CD14-positive monocyte (primary cell): ENCODE data around the gene CAPN14. TPM values are rescaled to one million over a fixed set of nuclear protein-coding genes. Genes with fewer than 3 reads are reported as not detected.

Experiments
- DNase-seq, 3 donors: peaks; one replicate each; pipeline ENCODE4 v3.0.0-alpha.2; 2011 to 2022
- H2AFZ ChIP-seq: 2 replicates; pipeline ENCODE4 v1.6.0; 2012; ENCODE audit warnings: mild to moderate bottlenecking, low read depth, low read length, inconsistent platforms; ENCODE audit not compliant: insufficient read depth, poor library complexity, severe bottlenecking
- H3K27ac ChIP-seq, 2 donors: 1 replicate in 1 of 2; 2 replicates in 1 of 2; pipeline ENCODE4 v1.5.1; 2012 to 2013; ENCODE audit warnings: low read length in 2 of 2, control low read depth in 1 of 2, inconsistent platforms in 1 of 2, low read depth in 1 of 2, mild to moderate bottlenecking in 1 of 2
- H3K27me3 ChIP-seq, 2 donors: one replicate each; pipeline versions ENCODE4 v1.6.0 to v1.6.1; 2011 to 2013; ENCODE audit warnings: low read length in 2 of 2; ENCODE audit not compliant: control insufficient read depth in 2 of 2, insufficient read depth in 2 of 2
- H3K36me3 ChIP-seq, 2 donors: replicated peaks in 1 of 2; 1 replicate in 1 of 2; 2 replicates in 1 of 2; pipeline versions ENCODE4 v1.5.1 to v1.6.1; 2012 to 2013; ENCODE audit warnings: low read length in 2 of 2, control low read depth in 1 of 2, inconsistent platforms in 1 of 2, mild to moderate bottlenecking in 1 of 2; ENCODE audit not compliant: insufficient read depth in 2 of 2, control insufficient read depth in 1 of 2
- H3K4me1 ChIP-seq, 2 donors: 1 replicate in 1 of 2; 2 replicates in 1 of 2; pipeline versions ENCODE4 v1.5.1 to v1.6.1; 2012 to 2013; ENCODE audit warnings: low read length in 2 of 2, control low read depth in 1 of 2, inconsistent platforms in 1 of 2, mild to moderate bottlenecking in 1 of 2, moderate library complexity in 1 of 2; ENCODE audit not compliant: insufficient read depth in 2 of 2, control insufficient read depth in 1 of 2
- H3K4me2 ChIP-seq: replicated peaks from 2 replicates; pipeline ENCODE3; 2012; ENCODE audit warnings: low read length, moderate library complexity, mild to moderate bottlenecking; ENCODE audit not compliant: poor library complexity, severe bottlenecking; ENCODE audit errors: extremely low read depth
- H3K4me3 ChIP-seq, 3 experiments: fragments of 200-600 bp in 1 of 3; sonication (generic) in 1 of 3; replicated peaks in 1 of 3; 1 replicate in 2 of 3; 2 replicates in 1 of 3; pipeline ENCODE4 v1.5.1; 2011 to 2013; ENCODE audit warnings: low read length in 3 of 3, mild to moderate bottlenecking in 3 of 3, control low read depth in 2 of 3, low read depth in 2 of 3, inconsistent platforms in 1 of 3, moderate library complexity in 1 of 3
- H3K79me2 ChIP-seq: 2 replicates; pipeline ENCODE4 v1.6.0; 2012; ENCODE audit warnings: mild to moderate bottlenecking, control low read depth, inconsistent platforms, low read length, moderate library complexity; ENCODE audit not compliant: insufficient read depth
- H3K9ac ChIP-seq: 2 replicates; pipeline ENCODE4 v1.6.0; 2017; ENCODE audit warnings: low read length, mild to moderate bottlenecking; ENCODE audit not compliant: insufficient read depth, poor library complexity, severe bottlenecking
- H3K9me3 ChIP-seq, 2 donors: replicated peaks in 1 of 2; 1 replicate in 1 of 2; 2 replicates in 1 of 2; pipeline versions ENCODE4 v1.5.1 to v1.6.1; 2012 to 2013; ENCODE audit warnings: low read length in 2 of 2, control low read depth in 1 of 2; ENCODE audit not compliant: control insufficient read depth in 1 of 2, insufficient read depth in 1 of 2
- H4K20me1 ChIP-seq: 2 replicates; pipeline ENCODE4 v1.6.0; 2012; ENCODE audit warnings: mild to moderate bottlenecking, low read length, control low read depth, moderate library complexity; ENCODE audit not compliant: insufficient read depth
- H3K27ac Mint-ChIP-seq, 7 donors: one replicate each; pipeline ENCODE4 v1.8.0; 2020; ENCODE audit warnings: mild to moderate bottlenecking in 7 of 7, mixed read lengths in 7 of 7, moderate library complexity in 6 of 7, inconsistent platforms in 2 of 7
- H3K27me3 Mint-ChIP-seq, 3 donors: one replicate each; pipeline ENCODE4 v1.8.0; 2021 to 2022; ENCODE audit warnings: low read depth in 3 of 3, mild to moderate bottlenecking in 3 of 3, mixed read lengths in 3 of 3, moderate library complexity in 3 of 3, inconsistent platforms in 1 of 3
- H3K36me3 Mint-ChIP-seq, 2 donors: one replicate each; pipeline ENCODE4 v1.8.0; 2020; ENCODE audit warnings: mixed read lengths in 2 of 2, inconsistent platforms in 1 of 2, mild to moderate bottlenecking in 1 of 2
- H3K4me1 Mint-ChIP-seq: one replicate; pipeline ENCODE4 v1.8.0; 2020; ENCODE audit warnings: mild to moderate bottlenecking, mixed read lengths
- H3K4me3 Mint-ChIP-seq, 2 donors: one replicate each; pipeline ENCODE4 v1.8.0; 2020; ENCODE audit warnings: mild to moderate bottlenecking in 2 of 2, mixed read lengths in 2 of 2, moderate library complexity in 1 of 2
- H3K9me3 Mint-ChIP-seq, 7 donors: one replicate each; pipeline ENCODE4 v1.8.0; 2020 to 2022; ENCODE audit warnings: mixed read lengths in 7 of 7, mild to moderate bottlenecking in 6 of 7, moderate library complexity in 6 of 7, inconsistent platforms in 2 of 7
- CTCF ChIP-seq: fragments of 200-600 bp; IDR thresholded peaks from one replicate; pipeline ENCODE4 v1.8.0; 2022; ENCODE audit warnings: antibody characterized with exemption, mild to moderate bottlenecking
- WGBS: methylation state at CpG from one replicate; pipeline ENCODE4 v1.1.5; 2013; ENCODE audit warnings: missing lambda C conversion rate; ENCODE audit not compliant: insufficient coverage; 5-methylcytosine and 5-hydroxymethylcytosine counted together
- intact Hi-C, 2 donors: fragments of 100-400 bp; cut with micrococcal nuclease; formaldehyde crosslinking; loops; one replicate each; pipeline versions ENCODE4 v1.15.0 to v1.15.1; 2023
- polyA plus RNA-seq, 3 donors: library from polyadenylated mRNA; depleted of rRNA in 1 of 3; unstranded in 2 of 3; stranded (reverse) in 1 of 3; fragments of 300-500 nt in 2 of 3; fragments of >200 nt in 1 of 3; fragmentation: Illumina TruSeq in 2 of 3; gene quantifications; 1 replicate in 2 of 3; 2 replicates in 1 of 3; pipeline ENCODE4 v1.2.3, GENCODE V29; 2012 to 2021

CAPN14 gene
- polyA plus RNA-seq, 3 donors, result not detected

GRCh38 chr2:31161637-31162036, 55.7 kb downstream of the CAPN14 start:
- no peak overlapping the region for H3K4me3 Mint-ChIP-seq
- WGBS, result no CpG with 5 or more reads among the region's 6 CpGs
- Histone ChIP-seq H3K4me1 (no peaks in the 10 kb centered on the region), H3K27me3 (no peaks in the 10 kb centered on the region), H4K20me1 (no peaks in the 10 kb centered on the region), H3K27ac (no peak overlapping the region), H3K4me2 (no peak overlapping the region), H3K36me3 (no peaks in the 10 kb centered on the region), H3K9me3 (no peaks in the 10 kb centered on the region), H3K4me3 (no peak overlapping the region), H3K79me2 (no peaks in the 10 kb centered on the region), H3K9ac (no peak overlapping the region), H2AFZ (no peak overlapping the region)
- peaks cover 7% of the 10 kb centered on the region for H3K4me1 Mint-ChIP-seq
- no peaks in the 10 kb centered on the region for H3K9me3 Mint-ChIP-seq
- no peak for TF ChIP-seq CTCF
- H3K36me3 Mint-ChIP-seq, result no peaks in the 10 kb centered on the region
- peaks cover 0 to 1% (median 0%) of the 10 kb centered on the region in 3 donors for H3K27me3 Mint-ChIP-seq
- DNase-seq, result no peak
- H3K27ac Mint-ChIP-seq, result no peak overlapping the region
- intact Hi-C loops, result no loop called here

GRCh38 chr2:31151501-31151900, 65.8 kb downstream of the CAPN14 start:
- peaks cover 0 to 3% (median 0%) of the 10 kb centered on the region in 7 donors for H3K9me3 Mint-ChIP-seq
- H3K4me1 Mint-ChIP-seq, result no peaks in the 10 kb centered on the region
- TF ChIP-seq CTCF, result no peak
- H3K4me3 Mint-ChIP-seq, result no peak overlapping the region
- Histone ChIP-seq H3K36me3 (no peaks in the 10 kb centered on the region), H3K27ac (no peak overlapping the region), H3K4me2 (no peak overlapping the region), H4K20me1 (no peaks in the 10 kb centered on the region), H3K9ac (no peak overlapping the region), H3K9me3 (no peaks in the 10 kb centered on the region), H3K4me3 (no peak overlapping the region), H3K27me3 (no peaks in the 10 kb centered on the region), H3K4me1 (no peaks in the 10 kb centered on the region), H3K79me2 (no peaks in the 10 kb centered on the region), H2AFZ (no peak overlapping the region)
- no peak for DNase-seq
- peaks cover 2 to 11% (median 8%) of the 10 kb centered on the region in 3 donors for H3K27me3 Mint-ChIP-seq
- H3K36me3 Mint-ChIP-seq, result no peaks in the 10 kb centered on the region
- no peak overlapping the region for H3K27ac Mint-ChIP-seq
- intact Hi-C loops, result no loop called here
- WGBS, result 91% methylated on average over 4 of the region's 6 CpGs
